Lower lobe of right lung (tissue), 2 donors: ENCODE results near the gene MAGI2. TPM values are rescaled to one million over a fixed set of nuclear protein-coding genes. Genes with fewer than 3 reads are reported as not detected.

Experiments used
- ATAC-seq, 2 donors: fragments of 200-7000 bp; cut with Tn5 transposase; one replicate each; pipeline ENCODE4 v1.9.1; 2020 to 2022; ENCODE audit warnings: mild to moderate bottlenecking in 2 of 2, moderate library complexity in 2 of 2
- DNase-seq: peaks from one replicate; pipeline ENCODE4 v3.0.0-alpha.2; 2020
- H3K27ac ChIP-seq: fragments of 200-600 bp; one replicate; pipeline ENCODE4 v1.8.0; 2022
- H3K27me3 ChIP-seq: fragments of 200-600 bp; one replicate; pipeline ENCODE4 v1.8.0; 2022; ENCODE audit warnings: low read depth
- H3K36me3 ChIP-seq: fragments of 200-600 bp; one replicate; pipeline ENCODE4 v1.8.0; 2022; ENCODE audit warnings: mild to moderate bottlenecking
- H3K4me1 ChIP-seq: fragments of 200-600 bp; one replicate; pipeline ENCODE4 v1.8.0; 2022
- H3K4me3 ChIP-seq: fragments of 200-600 bp; one replicate; pipeline ENCODE4 v1.8.0; 2022; ENCODE audit warnings: mild to moderate bottlenecking
- H3K9me3 ChIP-seq: fragments of 200-600 bp; one replicate; pipeline ENCODE4 v1.8.0; 2022
- CTCF ChIP-seq: fragments of 200-600 bp; IDR thresholded peaks from one replicate; pipeline ENCODE4 v1.8.0; 2022; ENCODE audit warnings: antibody characterized with exemption, mild to moderate bottlenecking
- intact Hi-C: fragments of 100-400 bp; cut with DNase I; formaldehyde crosslinking; loops from one replicate; pipeline ENCODE4 v1.11.0; 2022
- total RNA-seq: library from RNA; stranded (reverse); fragmentation: NEBNext Ultra II Directional; extraction: Animal tissue kit (Norgen Biotek cat#: 25700); gene quantifications from one replicate; pipeline ENCODE4 v1.2.1, GENCODE V29; 2021
- donor health status: DM: no; HTN: yes; CAD: no; lungs with severe emphysema.

Gene MAGI2
- total RNA-seq, 1 donor from 2014 or later = 15.3 TPM

GRCh38 chr7:78114993-78115392 is 1338.5 kb downstream of the MAGI2 start:
- intact Hi-C loops = no loop called here
- TF ChIP-seq CTCF = no peak
- ATAC-seq = no peak

GRCh38 chr7:78112488-78112887 is 1341.0 kb downstream of the MAGI2 start:
- intact Hi-C loops = no loop called here
- no peak for TF ChIP-seq CTCF
- no peak overlapping the region for H3K4me3 ChIP-seq

More at GRCh38 chr7:78114993-78115392, 1338.5 kb downstream of the MAGI2 start:
- no peak for DNase-seq
- Histone ChIP-seq H3K4me1 (no peaks in the 10 kb centered on the region), H3K27me3 (no peaks in the 10 kb centered on the region), H3K9me3 (no peaks in the 10 kb centered on the region), H3K36me3 (no peaks in the 10 kb centered on the region), H3K4me3 (no peak overlapping the region), H3K27ac (no peak overlapping the region)

GRCh38 chr7:78111386-78111785 is 1342.1 kb downstream of the MAGI2 start:
- ATAC-seq (no peak), DNase-seq (no peak)
- no peak overlapping the region for H3K4me3 ChIP-seq
- TF ChIP-seq CTCF = no peak
- no peaks in the 10 kb centered on the region for H3K9me3 ChIP-seq
- H3K27me3 ChIP-seq = no peaks in the 10 kb centered on the region
- no peaks in the 10 kb centered on the region for H3K36me3 ChIP-seq
- intact Hi-C loops = no loop called here
- H3K27ac ChIP-seq = no peak overlapping the region
- H3K4me1 ChIP-seq = no peaks in the 10 kb centered on the region

More at GRCh38 chr7:78112488-78112887, 1341.0 kb downstream of the MAGI2 start:
- H3K27me3 ChIP-seq = no peaks in the 10 kb centered on the region
- no peaks in the 10 kb centered on the region for H3K4me1 ChIP-seq
- H3K9me3 ChIP-seq = no peaks in the 10 kb centered on the region
- H3K36me3 ChIP-seq = no peaks in the 10 kb centered on the region
- ATAC-seq = no peak
- DNase-seq = no peak
- H3K27ac ChIP-seq = no peak overlapping the region

- Histone ChIP-seq H3K4me1 (no peaks in the 10 kb centered on the region), H3K27ac (no peak overlapping the region), H3K27me3 (no peaks in the 10 kb centered on the region), H3K36me3 (no peaks in the 10 kb centered on the region), H3K9me3 (no peaks in the 10 kb centered on the region), H3K4me3 (no peak overlapping the region)
- DNase-seq (no peak), ATAC-seq (no peak)
- no peak for TF ChIP-seq CTCF
- intact Hi-C loops = no loop called here
Measured at GRCh38 chr7:78103475-78103874, 1350.0 kb downstream of the MAGI2 start.

GRCh38 chr7:78101076-78101475 is 1352.4 kb downstream of the MAGI2 start:
- ATAC-seq = no peak
- H3K27me3 ChIP-seq = no peaks in the 10 kb centered on the region
- no peak for DNase-seq
- no peak overlapping the region for H3K27ac ChIP-seq
- H3K9me3 ChIP-seq = no peaks in the 10 kb centered on the region
- TF ChIP-seq CTCF = no peak
- no peak overlapping the region for H3K4me3 ChIP-seq
- H3K36me3 ChIP-seq = no peaks in the 10 kb centered on the region
- intact Hi-C loops = no loop called here
- H3K4me1 ChIP-seq = no peaks in the 10 kb centered on the region
